Activated CD8-positive, alpha-beta T cell treated with anti-CD3 and anti-CD28 coated beads for 36 hours (primary cell): ENCODE results near the gene GNPTAB. TPM values are rescaled to one million over a fixed set of nuclear protein-coding genes. Genes with fewer than 3 reads are reported as not detected.

Source experiments
- ATAC-seq: fragments of 200-7000 bp; cut with Tn5 transposase; one replicate; pipeline ENCODE4 v1.10.0; 2021; ENCODE audit warnings: mild to moderate bottlenecking, moderate library complexity
- CTCF ChIA-PET: fragments of 350-600 bp; sonication (Branson Sonifier 250); formaldehyde crosslinking; loops from one replicate; lab custom pipeline; 2021; ENCODE audit warnings: antibody characterized with exemption; lab: Charles Lee
- POLR2A ChIA-PET: fragments of 350-600 bp; sonication (Branson Sonifier 250); formaldehyde crosslinking; loops from one replicate; lab custom pipeline; 2021; ENCODE audit warnings: antibody characterized with exemption; lab: Charles Lee
- DNase-seq: peaks from one replicate; pipeline ENCODE4 v3.0.0-alpha.2; 2020
- H3K27ac Mint-ChIP-seq: one replicate; pipeline ENCODE4 v1.8.0; 2021; ENCODE audit warnings: mild to moderate bottlenecking, mixed read lengths
- H3K27me3 Mint-ChIP-seq: one replicate; pipeline ENCODE4 v1.8.0; 2021; ENCODE audit warnings: mixed read lengths
- H3K36me3 Mint-ChIP-seq: one replicate; pipeline ENCODE4 v1.8.0; 2021; ENCODE audit warnings: low read depth, mixed read lengths
- H3K4me1 Mint-ChIP-seq: one replicate; pipeline ENCODE4 v1.8.0; 2021; ENCODE audit warnings: low read depth, mixed read lengths
- H3K4me3 Mint-ChIP-seq: one replicate; pipeline ENCODE4 v1.8.0; 2021; ENCODE audit warnings: mild to moderate bottlenecking, moderate library complexity, mixed read lengths
- H3K9me3 Mint-ChIP-seq: one replicate; pipeline ENCODE4 v1.8.0; 2021; ENCODE audit warnings: mixed read lengths
- intact Hi-C: fragments of 100-400 bp; cut with micrococcal nuclease; formaldehyde crosslinking; loops from one replicate; pipeline ENCODE4 v1.10.0; 2022
- total RNA-seq, 2 experiments: library from RNA; stranded (reverse); gene quantifications; one replicate each; pipeline ENCODE4 v1.2.3, GENCODE V29; 2021
- TF ChIP-seq, protein P1 (sequence below): fragments of 200-600 bp; IDR thresholded peaks from one replicate; pipeline ENCODE4 v1.8.0; 2022; ENCODE audit warnings: antibody characterized with exemption, mild to moderate bottlenecking

The GNPTAB gene
- total RNA-seq, 2 experiments from 2014 or later = 52.4 to 56.9 TPM

- no peaks in the 10 kb centered on the region for H3K9me3 Mint-ChIP-seq
- no peaks in the 10 kb centered on the region for H3K4me1 Mint-ChIP-seq
- TF ChIP-seq, protein P1, sequence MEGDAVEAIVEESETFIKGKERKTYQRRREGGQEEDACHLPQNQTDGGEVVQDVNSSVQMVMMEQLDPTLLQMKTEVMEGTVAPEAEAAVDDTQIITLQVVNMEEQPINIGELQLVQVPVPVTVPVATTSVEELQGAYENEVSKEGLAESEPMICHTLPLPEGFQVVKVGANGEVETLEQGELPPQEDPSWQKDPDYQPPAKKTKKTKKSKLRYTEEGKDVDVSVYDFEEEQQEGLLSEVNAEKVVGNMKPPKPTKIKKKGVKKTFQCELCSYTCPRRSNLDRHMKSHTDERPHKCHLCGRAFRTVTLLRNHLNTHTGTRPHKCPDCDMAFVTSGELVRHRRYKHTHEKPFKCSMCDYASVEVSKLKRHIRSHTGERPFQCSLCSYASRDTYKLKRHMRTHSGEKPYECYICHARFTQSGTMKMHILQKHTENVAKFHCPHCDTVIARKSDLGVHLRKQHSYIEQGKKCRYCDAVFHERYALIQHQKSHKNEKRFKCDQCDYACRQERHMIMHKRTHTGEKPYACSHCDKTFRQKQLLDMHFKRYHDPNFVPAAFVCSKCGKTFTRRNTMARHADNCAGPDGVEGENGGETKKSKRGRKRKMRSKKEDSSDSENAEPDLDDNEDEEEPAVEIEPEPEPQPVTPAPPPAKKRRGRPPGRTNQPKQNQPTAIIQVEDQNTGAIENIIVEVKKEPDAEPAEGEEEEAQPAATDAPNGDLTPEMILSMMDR = no peak
- intact Hi-C loops = no loop called here
- DNase-seq = no peak
- no peaks in the 10 kb centered on the region for H3K27me3 Mint-ChIP-seq
- ChIA-PET CTCF (interaction anchor here (0.6 to 3.4 kb wide), 7 partner anchors 11 to 350 kb away, joined by 3 to 36 read pairs (median 3); partner anchors contain the start of gene GNPTAB), POLR2A (no interaction called here)
- H3K36me3 Mint-ChIP-seq = peaks cover 14% of the 10 kb centered on the region
- no peak overlapping the region for H3K27ac Mint-ChIP-seq
- no peak for ATAC-seq
- no peak overlapping the region for H3K4me3 Mint-ChIP-seq
These were observed 69.4 kb downstream of the GNPTAB start for GRCh38 chr12:101761350-101761749.

DNA sequence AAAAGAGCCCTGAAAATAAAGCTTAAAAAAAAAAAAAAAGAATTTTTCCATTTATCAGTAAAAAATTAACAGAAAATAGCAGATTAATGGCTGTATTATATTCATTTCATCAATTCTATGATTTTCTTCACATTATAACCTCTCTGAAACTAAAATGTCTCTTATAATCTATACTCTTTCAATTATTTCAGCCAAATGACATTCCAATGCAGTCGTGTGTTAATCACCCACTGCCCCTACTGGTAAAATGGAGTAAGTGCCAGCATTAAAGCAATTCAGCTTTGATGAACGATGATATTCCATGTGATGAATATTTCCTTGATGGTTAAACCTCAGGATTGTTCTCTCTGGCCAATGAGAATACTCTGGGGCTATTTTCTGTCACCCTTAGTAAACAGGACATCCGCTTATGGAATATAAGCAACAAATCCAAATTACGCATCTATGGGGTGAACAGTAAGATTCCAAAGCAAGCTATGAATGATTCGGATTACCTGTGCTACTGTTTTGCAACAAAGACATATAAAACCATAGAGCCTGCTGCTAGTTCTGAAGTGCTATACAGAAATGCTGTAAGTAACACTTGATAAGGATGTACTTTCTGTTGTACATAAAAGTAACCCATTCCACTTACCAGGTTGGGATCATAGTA lies 71.2 kb downstream of the GNPTAB start:
- TF ChIP-seq, protein P1 = peak; percentile 72
- ChIA-PET CTCF (interaction anchor here (0.6 to 3.4 kb wide), 21 partner anchors 8 to 351 kb away, joined by 3 to 36 read pairs (median 4); no protein-coding TSS in a partner anchor), POLR2A (interaction anchor here (0.6 kb wide), 1 partner anchor 147 kb away, joined by 4 read pairs; no protein-coding TSS in a partner anchor)
- ATAC-seq (peak; percentile 70), DNase-seq (no peak)
- Mint-ChIP-seq H3K9me3 (no peaks in the 10 kb centered on the region), H3K27ac (no peak overlapping the region), H3K4me3 (no peak overlapping the region), H3K4me1 (no peaks in the 10 kb centered on the region), H3K27me3 (no peaks in the 10 kb centered on the region), H3K36me3 (peaks cover 14% of the 10 kb centered on the region)
- intact Hi-C loops = loop anchor here (10.0 kb wide), 1 partner anchor 345 kb away; no protein-coding TSS in a partner anchor

DNA sequence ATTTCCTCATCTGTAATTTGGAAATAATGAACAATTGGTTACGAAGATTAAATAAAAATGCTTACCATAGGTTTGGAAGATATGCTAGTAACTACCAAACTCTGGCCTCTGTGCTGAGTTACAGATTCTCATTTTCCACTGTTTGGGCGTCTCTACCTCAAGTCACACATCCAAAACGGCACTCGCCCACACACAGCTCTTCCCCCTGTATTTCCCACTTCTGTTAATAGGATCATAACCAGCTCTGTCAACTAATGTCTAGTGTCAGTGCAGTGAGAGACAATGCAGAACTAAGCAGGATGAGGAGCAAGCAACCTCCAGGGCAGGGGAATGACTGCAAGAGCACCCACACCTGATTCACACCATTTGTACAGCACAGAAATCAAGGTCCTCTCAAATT lies 80.6 kb downstream of the GNPTAB start:
- ATAC-seq (no peak), DNase-seq (no peak)
- no peaks in the 10 kb centered on the region for H3K27me3 Mint-ChIP-seq
- no peaks in the 10 kb centered on the region for H3K9me3 Mint-ChIP-seq
- H3K4me1 Mint-ChIP-seq = no peaks in the 10 kb centered on the region
- H3K27ac Mint-ChIP-seq = no peak overlapping the region
- CTCF ChIA-PET = no interaction called here
- H3K4me3 Mint-ChIP-seq = no peak overlapping the region
- TF ChIP-seq, protein P1 = no peak
- POLR2A ChIA-PET = no interaction called here
- H3K36me3 Mint-ChIP-seq = peaks cover 33% of the 10 kb centered on the region
- intact Hi-C loops = loop anchor here (10.0 kb wide), 1 partner anchor 335 kb away; no protein-coding TSS in a partner anchor

DNA sequence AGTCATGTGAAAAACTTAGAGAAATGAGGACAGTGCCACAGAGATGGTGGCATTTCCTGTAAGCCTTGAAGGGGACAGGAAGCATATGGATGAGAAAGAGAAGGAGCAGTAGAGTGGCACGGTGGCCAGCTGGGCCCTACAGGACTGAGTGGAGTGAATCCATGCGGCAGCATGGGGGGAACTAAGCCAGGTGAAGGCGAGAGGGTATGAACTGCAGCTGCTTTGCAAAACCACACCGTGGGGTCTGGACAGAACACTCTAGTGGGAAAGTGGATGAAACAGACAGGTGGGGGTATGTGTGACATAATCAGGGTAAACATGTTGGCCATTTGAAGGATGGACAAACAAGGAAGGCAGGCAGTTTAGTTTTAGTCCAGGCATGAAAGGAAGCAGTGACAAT lies 81.1 kb downstream of the GNPTAB start:
- H3K9me3 Mint-ChIP-seq = no peaks in the 10 kb centered on the region
- ATAC-seq (no peak), DNase-seq (no peak)
- TF ChIP-seq, protein P1 = no peak
- H3K4me1 Mint-ChIP-seq = no peaks in the 10 kb centered on the region
- peak overlapping the region; percentile 13 for H3K27ac Mint-ChIP-seq
- ChIA-PET POLR2A (no interaction called here), CTCF (no interaction called here)
- no peaks in the 10 kb centered on the region for H3K27me3 Mint-ChIP-seq
- H3K4me3 Mint-ChIP-seq = no peak overlapping the region
- peaks cover 33% of the 10 kb centered on the region for H3K36me3 Mint-ChIP-seq
- intact Hi-C loops = loop anchor here (10.0 kb wide), 2 partner anchors 255 to 335 kb away; no protein-coding TSS in a partner anchor

GRCh38 chr12:101748907-101749306 lies 81.9 kb downstream of the GNPTAB start:
- no peak for ATAC-seq

More at GRCh38 chr12:101748907-101749306, 81.9 kb downstream of the GNPTAB start:
- Mint-ChIP-seq H3K27ac (no peak overlapping the region), H3K4me3 (no peak overlapping the region), H3K27me3 (no peaks in the 10 kb centered on the region), H3K4me1 (peaks cover 3% of the 10 kb centered on the region), H3K9me3 (no peaks in the 10 kb centered on the region), H3K36me3 (peaks cover 33% of the 10 kb centered on the region)
- intact Hi-C loops = loop anchor here (10.0 kb wide), 1 partner anchor 254 kb away; no protein-coding TSS in a partner anchor
- TF ChIP-seq, protein P1 = no peak
- no peak for DNase-seq
- POLR2A ChIA-PET = no interaction called here
- CTCF ChIA-PET = interaction anchor here (1.0 kb wide), 1 partner anchor 91 kb away, joined by 6 read pairs; no protein-coding TSS in a partner anchor
